BE2C (cell line): Measurements from ENCODE around the gene GNRH2. TPM values are rescaled to one million over a fixed set of nuclear protein-coding genes. Genes with fewer than 3 reads are reported as not detected.

Experiments used
- DNase-seq: peaks from one replicate; pipeline ENCODE4 v3.0.0-alpha.2; 2020
- H3K27me3 ChIP-seq: fragments of 250-450 bp; sonication (Bioruptor Pico); 2 replicates; pipeline ENCODE4 v1.5.1; 2020; ENCODE audit warnings: mild to moderate bottlenecking
- H3K36me3 ChIP-seq: fragments of 250-450 bp; sonication (Bioruptor Pico); 2 replicates; pipeline ENCODE4 v1.5.1; 2020; ENCODE audit warnings: mild to moderate bottlenecking
- H3K4me1 ChIP-seq: fragments of 250-450 bp; sonication (Bioruptor Pico); 2 replicates; pipeline ENCODE4 v1.5.1; 2020
- H3K4me3 ChIP-seq: 2 replicates; pipeline ENCODE4 v1.5.1; 2011; ENCODE audit warnings: low read depth, low read length
- H3K9me3 ChIP-seq: fragments of 250-450 bp; sonication (Bioruptor Pico); 2 replicates; pipeline ENCODE4 v1.5.1; 2020
- polyA plus RNA-seq: library from polyadenylated mRNA; unstranded; fragments of >200 nt; gene quantifications from one replicate; pipeline ENCODE4 v1.2.1, GENCODE V29; 2012; ENCODE audit warnings: low read depth, missing spikeins; ENCODE audit not compliant: insufficient read length, insufficient read depth
- TF ChIP-seq, protein P1 (sequence below): IDR thresholded peaks from 2 replicates; pipeline ENCODE4 v1.5.1; 2012; ENCODE audit warnings: mild to moderate bottlenecking, low read depth, low read length

GNRH2 gene, protein sequence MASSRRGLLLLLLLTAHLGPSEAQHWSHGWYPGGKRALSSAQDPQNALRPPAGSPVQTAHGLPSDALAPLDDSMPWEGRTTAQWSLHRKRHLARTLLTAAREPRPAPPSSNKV
- polyA plus RNA-seq, result not detected

DNA sequence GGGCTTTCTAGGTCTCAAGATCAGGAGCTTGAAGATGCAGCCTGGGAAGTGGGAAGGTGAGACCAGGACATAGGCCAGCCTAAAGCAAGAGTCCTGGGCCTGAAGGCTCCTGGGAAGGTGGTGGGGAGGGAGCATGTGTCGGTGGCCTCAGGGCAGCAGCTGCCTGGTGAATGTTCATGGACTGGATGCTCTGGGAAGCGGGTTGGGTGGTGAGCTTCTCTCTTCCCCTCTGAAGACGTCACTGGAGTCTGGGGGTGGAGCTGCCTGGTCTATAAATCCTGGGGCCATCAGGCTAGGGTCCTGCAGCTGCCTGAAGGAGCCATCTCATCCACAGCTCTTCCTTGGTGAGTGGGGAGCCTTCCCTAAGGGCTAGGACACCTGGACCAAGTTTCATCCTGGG, at the start of gene GNRH2:
GNRH2 (plus strand) TSS at position 301 of the 400 bp plus-strand sequence. CDS start 793 bp downstream, outside the sequence.
- no peaks in the 10 kb centered on the region for H3K27me3 ChIP-seq
- TF ChIP-seq, protein P1, sequence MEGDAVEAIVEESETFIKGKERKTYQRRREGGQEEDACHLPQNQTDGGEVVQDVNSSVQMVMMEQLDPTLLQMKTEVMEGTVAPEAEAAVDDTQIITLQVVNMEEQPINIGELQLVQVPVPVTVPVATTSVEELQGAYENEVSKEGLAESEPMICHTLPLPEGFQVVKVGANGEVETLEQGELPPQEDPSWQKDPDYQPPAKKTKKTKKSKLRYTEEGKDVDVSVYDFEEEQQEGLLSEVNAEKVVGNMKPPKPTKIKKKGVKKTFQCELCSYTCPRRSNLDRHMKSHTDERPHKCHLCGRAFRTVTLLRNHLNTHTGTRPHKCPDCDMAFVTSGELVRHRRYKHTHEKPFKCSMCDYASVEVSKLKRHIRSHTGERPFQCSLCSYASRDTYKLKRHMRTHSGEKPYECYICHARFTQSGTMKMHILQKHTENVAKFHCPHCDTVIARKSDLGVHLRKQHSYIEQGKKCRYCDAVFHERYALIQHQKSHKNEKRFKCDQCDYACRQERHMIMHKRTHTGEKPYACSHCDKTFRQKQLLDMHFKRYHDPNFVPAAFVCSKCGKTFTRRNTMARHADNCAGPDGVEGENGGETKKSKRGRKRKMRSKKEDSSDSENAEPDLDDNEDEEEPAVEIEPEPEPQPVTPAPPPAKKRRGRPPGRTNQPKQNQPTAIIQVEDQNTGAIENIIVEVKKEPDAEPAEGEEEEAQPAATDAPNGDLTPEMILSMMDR, result no peak
- no peak for DNase-seq
- H3K36me3 ChIP-seq, result peaks cover 4% of the 10 kb centered on the region
- H3K9me3 ChIP-seq, result no peaks in the 10 kb centered on the region
- no peak within 1 kb of the TSS for H3K4me3 ChIP-seq
- no peaks in the 10 kb centered on the region for H3K4me1 ChIP-seq

DNA sequence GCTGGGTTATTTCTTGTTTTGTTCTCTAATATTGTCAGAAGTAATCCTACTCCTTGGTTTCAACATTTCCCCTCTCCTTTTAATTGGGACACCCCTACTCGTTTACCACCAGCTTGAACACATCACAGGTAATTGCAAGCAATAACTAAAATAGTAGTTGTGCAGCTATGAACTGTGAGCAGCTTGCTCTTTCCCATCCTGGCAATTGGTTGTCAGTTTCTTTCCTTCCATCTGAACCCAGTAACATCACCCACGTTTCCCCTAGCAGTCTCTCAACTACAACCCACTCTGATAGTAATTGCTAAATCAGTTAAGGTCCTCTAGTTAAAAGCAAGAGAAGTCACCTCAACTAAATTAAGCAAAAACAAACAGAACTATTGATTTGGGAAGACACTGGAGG, 47.6 kb upstream of the GNRH2 start:
- no peaks in the 10 kb centered on the region for H3K27me3 ChIP-seq
- TF ChIP-seq, protein P1, result no peak
- no peaks in the 10 kb centered on the region for H3K4me1 ChIP-seq
- no peak overlapping the region for H3K4me3 ChIP-seq
- H3K9me3 ChIP-seq, result no peaks in the 10 kb centered on the region
- no peaks in the 10 kb centered on the region for H3K36me3 ChIP-seq
- no peak for DNase-seq

DNA sequence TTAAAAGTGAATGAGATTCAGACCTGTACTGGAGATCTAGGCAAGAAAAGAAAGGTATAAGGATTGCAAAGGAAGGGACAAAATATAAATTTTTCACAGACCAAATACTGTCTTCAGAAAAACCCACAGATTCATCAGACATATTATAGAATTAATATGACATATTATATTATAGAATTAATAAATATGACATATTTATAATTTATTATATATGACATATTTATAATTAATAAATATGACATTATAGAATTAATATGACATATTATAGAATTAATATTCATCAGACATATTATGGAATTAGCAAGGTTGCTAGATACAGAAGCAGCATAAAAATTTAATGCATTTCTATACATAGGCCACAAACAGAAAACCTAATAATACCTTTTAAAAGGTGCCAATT, 44.7 kb upstream of the GNRH2 start:
- TF ChIP-seq, protein P1, result no peak
- no peak for DNase-seq
- no peaks in the 10 kb centered on the region for H3K36me3 ChIP-seq
- H3K9me3 ChIP-seq, result no peaks in the 10 kb centered on the region
- no peaks in the 10 kb centered on the region for H3K4me1 ChIP-seq
- H3K4me3 ChIP-seq, result no peak overlapping the region
- H3K27me3 ChIP-seq, result no peaks in the 10 kb centered on the region

DNA sequence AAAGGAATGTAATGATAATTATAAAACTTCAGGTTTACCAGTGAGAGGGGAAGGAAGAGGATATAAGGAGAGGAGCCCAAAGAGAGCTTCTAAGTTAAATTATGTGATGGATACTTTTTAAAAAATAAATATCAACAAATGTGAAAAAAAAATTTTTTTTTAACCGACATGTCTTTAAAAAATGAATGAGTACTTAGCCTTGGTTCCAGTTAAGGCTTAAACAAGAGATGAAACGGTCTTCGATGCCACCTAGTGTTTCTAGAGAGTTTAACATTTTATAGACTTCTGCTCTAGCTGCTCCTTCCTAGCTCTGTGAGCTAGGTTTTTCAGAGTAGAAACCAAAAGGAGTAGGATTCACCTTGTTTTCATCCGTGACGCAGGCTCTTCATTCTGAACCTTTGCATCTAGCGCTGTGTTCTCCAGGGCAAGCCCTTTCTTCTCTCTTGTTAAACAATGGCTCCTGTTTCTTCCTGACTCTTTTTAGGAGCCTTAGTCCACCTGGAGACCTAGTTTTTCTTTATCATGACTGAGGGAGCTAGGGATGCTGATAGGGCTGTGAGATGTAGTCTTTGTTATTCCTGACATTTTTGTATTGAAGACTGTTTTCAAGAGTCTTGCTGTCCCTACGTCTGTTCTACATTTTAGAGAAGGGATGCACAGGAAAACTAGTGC, 42.4 kb upstream of the GNRH2 start:
- TF ChIP-seq, protein P1, result peak; percentile 41
- DNase-seq, result no peak
- Histone ChIP-seq H3K9me3 (no peaks in the 10 kb centered on the region), H3K4me3 (no peak overlapping the region), H3K4me1 (no peaks in the 10 kb centered on the region), H3K36me3 (no peaks in the 10 kb centered on the region), H3K27me3 (no peaks in the 10 kb centered on the region)

DNA sequence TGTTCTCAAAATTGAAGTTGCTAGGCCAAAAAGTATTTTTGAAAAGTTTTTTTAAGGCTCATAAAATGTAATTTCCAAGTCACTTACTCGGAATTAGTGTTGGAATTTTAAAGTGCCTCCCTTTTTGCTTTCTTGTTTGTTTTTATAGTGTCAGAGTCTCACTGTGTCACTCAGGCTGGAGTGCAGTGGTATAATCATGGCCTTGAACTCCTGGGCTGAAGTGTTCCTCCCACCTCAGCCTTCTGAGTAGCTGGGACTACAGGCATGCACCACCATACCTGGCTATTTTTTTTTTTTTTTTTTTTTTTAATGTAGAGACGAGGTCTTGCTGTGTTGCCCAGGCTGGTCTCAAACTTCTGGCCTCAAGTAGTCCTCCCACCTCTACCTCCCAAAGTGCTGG, 40.0 kb upstream of the GNRH2 start:
- no peak overlapping the region for H3K4me3 ChIP-seq
- no peaks in the 10 kb centered on the region for H3K4me1 ChIP-seq
- no peaks in the 10 kb centered on the region for H3K27me3 ChIP-seq
- H3K36me3 ChIP-seq, result no peaks in the 10 kb centered on the region
- H3K9me3 ChIP-seq, result no peaks in the 10 kb centered on the region
- TF ChIP-seq, protein P1, result no peak
- no peak for DNase-seq

DNA sequence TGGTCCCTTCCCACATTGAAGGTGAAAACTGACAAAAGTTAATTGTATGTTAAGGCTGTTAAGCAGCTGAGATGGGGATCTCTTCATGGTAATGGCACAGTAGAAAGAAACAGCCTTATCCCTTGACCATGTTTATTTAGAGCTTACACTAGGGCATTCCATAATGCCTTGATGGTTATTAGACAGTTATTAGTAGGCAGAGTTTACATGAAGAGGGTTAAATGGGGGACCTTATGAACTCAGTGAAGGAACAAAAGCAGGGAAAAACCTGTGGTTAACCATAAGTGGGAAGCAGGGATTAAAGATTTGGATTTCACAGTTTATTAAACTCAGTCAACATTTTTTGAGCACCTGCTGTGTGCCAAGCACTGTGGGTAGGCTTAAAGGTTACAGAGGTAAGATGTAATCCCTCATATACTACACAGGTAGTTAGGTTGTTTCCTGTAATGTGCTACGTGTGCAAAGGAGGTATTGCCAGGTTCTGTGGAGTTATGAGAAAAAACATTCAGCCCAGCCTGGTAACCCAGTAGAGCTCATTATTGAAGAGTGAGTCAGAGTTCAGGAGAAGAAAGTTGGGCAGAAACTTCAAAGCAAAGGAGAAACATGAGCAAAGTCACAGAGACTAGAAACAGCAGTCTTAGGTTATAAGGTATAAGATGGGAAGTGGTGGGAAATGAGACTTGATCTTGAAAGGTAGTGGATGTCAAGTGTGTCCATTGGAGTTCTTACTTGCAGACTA, 32.3 kb upstream of the GNRH2 start:
- TF ChIP-seq, protein P1, result no peak
- no peaks in the 10 kb centered on the region for H3K36me3 ChIP-seq

More for the DNA sequence above, 32.3 kb upstream of the GNRH2 start:
- Histone ChIP-seq H3K4me1 (no peaks in the 10 kb centered on the region), H3K27me3 (no peaks in the 10 kb centered on the region), H3K9me3 (no peaks in the 10 kb centered on the region), H3K4me3 (no peak overlapping the region)
- no peak for DNase-seq
